ENCODE data around the gene NR2F1-AS1. TPM values are rescaled to one million over a fixed set of nuclear protein-coding genes. Genes with fewer than 3 reads are reported as not detected.

The NR2F1-AS1 gene
- total RNA-seq, 1 experiment from 2014 or later: 27.0 TPM

DNA sequence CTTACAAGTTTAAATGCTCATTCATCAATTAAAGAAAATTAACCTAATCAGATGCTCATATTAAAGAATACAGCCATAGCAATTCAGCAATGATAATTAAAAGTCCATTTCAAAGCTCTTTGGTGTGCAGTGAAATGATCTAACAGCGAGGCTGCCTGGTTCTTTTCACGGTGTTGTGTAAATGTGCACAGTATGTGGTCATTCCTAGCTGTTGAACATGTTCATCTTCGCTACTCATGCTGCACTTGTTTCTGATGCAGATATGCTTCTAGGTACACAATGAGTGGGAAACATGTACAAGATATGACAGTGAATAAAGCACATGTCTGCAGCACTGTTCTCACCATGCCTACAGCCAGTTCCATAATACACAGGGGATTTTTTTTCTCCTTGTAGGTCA is 163.5 kb downstream of the NR2F1-AS1 start:
- intact Hi-C loops (cut with micrococcal nuclease; ENCODE audit: unreplicated experiment): no loop called here
- ATAC-seq: no peak
- in situ Hi-C loops (cut with HindIII; ENCODE audit: low pct_unique_long_range_greater_than_20kb, low sequenced_read_pairs): no loop called here
- no peak overlapping the region for H3K4me3 ChIP-seq (ENCODE audit: low read depth in 2 of 2, low read length in 2 of 2)
- H3K9me3 ChIP-seq (ENCODE audit: control insufficient read depth, insufficient read depth, low read depth, low read length): no peaks in the 10 kb centered on the region
- H3K27ac ChIP-seq (ENCODE audit: low read length): peak overlapping the region; percentile 49; the same call in 1 of the 2 replicates
- no TSS peak for BruUV-seq (replicated peaks)
- no peak for DNase-seq (ENCODE audit: low read depth, low spot score)
- H3K36me3 ChIP-seq (ENCODE audit: control insufficient read depth, insufficient read depth, low read length): no peaks in the 10 kb centered on the region
- H3K4me1 ChIP-seq (ENCODE audit: control insufficient read depth, insufficient read depth, low read length): peaks cover 7% of the 10 kb centered on the region; the same call in 1 of the 2 replicates
- TF ChIP-seq POLR2AphosphoS5 (IDR thresholded peaks at IDR 0.05; ENCODE audit: low read depth, low read length) (no peak), SIN3A (IDR thresholded peaks at IDR 0.05; ENCODE audit: borderline replicate concordance, insufficient read depth, low read depth, low read length) (no peak), TCF7L2 (IDR thresholded peaks at IDR 0.05; ENCODE audit: low read depth, low read length) (no peak)
- TF ChIP-seq, protein P1, sequence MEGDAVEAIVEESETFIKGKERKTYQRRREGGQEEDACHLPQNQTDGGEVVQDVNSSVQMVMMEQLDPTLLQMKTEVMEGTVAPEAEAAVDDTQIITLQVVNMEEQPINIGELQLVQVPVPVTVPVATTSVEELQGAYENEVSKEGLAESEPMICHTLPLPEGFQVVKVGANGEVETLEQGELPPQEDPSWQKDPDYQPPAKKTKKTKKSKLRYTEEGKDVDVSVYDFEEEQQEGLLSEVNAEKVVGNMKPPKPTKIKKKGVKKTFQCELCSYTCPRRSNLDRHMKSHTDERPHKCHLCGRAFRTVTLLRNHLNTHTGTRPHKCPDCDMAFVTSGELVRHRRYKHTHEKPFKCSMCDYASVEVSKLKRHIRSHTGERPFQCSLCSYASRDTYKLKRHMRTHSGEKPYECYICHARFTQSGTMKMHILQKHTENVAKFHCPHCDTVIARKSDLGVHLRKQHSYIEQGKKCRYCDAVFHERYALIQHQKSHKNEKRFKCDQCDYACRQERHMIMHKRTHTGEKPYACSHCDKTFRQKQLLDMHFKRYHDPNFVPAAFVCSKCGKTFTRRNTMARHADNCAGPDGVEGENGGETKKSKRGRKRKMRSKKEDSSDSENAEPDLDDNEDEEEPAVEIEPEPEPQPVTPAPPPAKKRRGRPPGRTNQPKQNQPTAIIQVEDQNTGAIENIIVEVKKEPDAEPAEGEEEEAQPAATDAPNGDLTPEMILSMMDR (IDR thresholded peaks at IDR 0.05): no peak
- TF ChIP-seq, protein P2, sequence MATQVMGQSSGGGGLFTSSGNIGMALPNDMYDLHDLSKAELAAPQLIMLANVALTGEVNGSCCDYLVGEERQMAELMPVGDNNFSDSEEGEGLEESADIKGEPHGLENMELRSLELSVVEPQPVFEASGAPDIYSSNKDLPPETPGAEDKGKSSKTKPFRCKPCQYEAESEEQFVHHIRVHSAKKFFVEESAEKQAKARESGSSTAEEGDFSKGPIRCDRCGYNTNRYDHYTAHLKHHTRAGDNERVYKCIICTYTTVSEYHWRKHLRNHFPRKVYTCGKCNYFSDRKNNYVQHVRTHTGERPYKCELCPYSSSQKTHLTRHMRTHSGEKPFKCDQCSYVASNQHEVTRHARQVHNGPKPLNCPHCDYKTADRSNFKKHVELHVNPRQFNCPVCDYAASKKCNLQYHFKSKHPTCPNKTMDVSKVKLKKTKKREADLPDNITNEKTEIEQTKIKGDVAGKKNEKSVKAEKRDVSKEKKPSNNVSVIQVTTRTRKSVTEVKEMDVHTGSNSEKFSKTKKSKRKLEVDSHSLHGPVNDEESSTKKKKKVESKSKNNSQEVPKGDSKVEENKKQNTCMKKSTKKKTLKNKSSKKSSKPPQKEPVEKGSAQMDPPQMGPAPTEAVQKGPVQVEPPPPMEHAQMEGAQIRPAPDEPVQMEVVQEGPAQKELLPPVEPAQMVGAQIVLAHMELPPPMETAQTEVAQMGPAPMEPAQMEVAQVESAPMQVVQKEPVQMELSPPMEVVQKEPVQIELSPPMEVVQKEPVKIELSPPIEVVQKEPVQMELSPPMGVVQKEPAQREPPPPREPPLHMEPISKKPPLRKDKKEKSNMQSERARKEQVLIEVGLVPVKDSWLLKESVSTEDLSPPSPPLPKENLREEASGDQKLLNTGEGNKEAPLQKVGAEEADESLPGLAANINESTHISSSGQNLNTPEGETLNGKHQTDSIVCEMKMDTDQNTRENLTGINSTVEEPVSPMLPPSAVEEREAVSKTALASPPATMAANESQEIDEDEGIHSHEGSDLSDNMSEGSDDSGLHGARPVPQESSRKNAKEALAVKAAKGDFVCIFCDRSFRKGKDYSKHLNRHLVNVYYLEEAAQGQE (IDR thresholded peaks at IDR 0.05; ENCODE audit: insufficient read depth in 1 of 2, low read depth in 2 of 2, low read length in 1 of 2): no peak
- no peaks in the 10 kb centered on the region for H3K27me3 ChIP-seq (ENCODE audit: control insufficient read depth, insufficient read depth, low read length)
- ChIA-PET CTCF (no interaction called here), POLR2A (no interaction called here)

DNA sequence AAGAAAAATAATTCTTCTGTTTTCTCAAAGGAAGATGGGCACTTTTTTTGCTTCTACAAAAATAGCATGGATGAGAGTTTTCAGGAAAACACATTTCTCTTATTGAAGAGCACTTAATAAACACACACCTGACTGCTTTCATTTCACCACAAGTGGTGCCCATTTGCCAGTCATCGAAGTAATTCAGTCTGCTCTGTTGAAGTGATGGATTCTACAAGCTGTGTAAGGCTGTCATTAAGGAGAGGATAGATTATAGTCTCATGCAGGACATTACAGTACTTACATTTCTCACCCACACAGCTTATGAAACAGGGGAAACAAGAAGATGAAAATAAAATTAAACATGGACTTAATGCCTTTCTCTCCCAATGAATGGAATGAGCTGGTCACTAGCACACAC is 165.2 kb downstream of the NR2F1-AS1 start:
- intact Hi-C loops (cut with micrococcal nuclease; ENCODE audit: unreplicated experiment) (no loop called here), in situ Hi-C loops (cut with HindIII; ENCODE audit: low pct_unique_long_range_greater_than_20kb, low sequenced_read_pairs) (no loop called here)
- no peaks in the 10 kb centered on the region for H3K9me3 ChIP-seq (ENCODE audit: control insufficient read depth, insufficient read depth, low read depth, low read length)
- no peaks in the 10 kb centered on the region for H3K36me3 ChIP-seq (ENCODE audit: control insufficient read depth, insufficient read depth, low read length)
- H3K4me1 ChIP-seq (ENCODE audit: control insufficient read depth, insufficient read depth, low read length): peaks cover 7% of the 10 kb centered on the region; the same call in 1 of the 2 replicates
- no peak overlapping the region; the same call in 1 of the 2 replicates for H3K27ac ChIP-seq (ENCODE audit: low read length)
- no peak for DNase-seq (ENCODE audit: low read depth, low spot score)
- ChIA-PET CTCF (no interaction called here), POLR2A (no interaction called here)
- no peaks in the 10 kb centered on the region for H3K27me3 ChIP-seq (ENCODE audit: control insufficient read depth, insufficient read depth, low read length)
- BruUV-seq (replicated peaks): no TSS peak
- no peak for ATAC-seq
- H3K4me3 ChIP-seq (ENCODE audit: low read depth in 2 of 2, low read length in 2 of 2): no peak overlapping the region
- TF ChIP-seq, protein P1 (IDR thresholded peaks at IDR 0.05): no peak

Data from Panc1 (cell line).